T-cell (primary cell): ENCODE measurements around the gene SLITRK4. TPM values are rescaled to one million over a fixed set of nuclear protein-coding genes. Genes with fewer than 3 reads are reported as not detected.

Experiments used
- ATAC-seq, 4 experiments: fragments of 200-7000 bp in 3 of 4; fragments of 150-1000 bp in 1 of 4; cut with Tn5 transposase; replicated peaks in 1 of 4; 1 replicate in 3 of 4; 2 replicates in 1 of 4; pipeline ENCODE4 v1.10.0; 2021; ENCODE audit warnings: moderate library complexity in 3 of 4, mild to moderate bottlenecking in 2 of 4, moderate number of reproducible peaks in 1 of 4
- CTCF ChIA-PET, 2 donors: fragments of 300-600 bp; sonication (Branson Sonifier 250); formaldehyde crosslinking; loops; one replicate each; lab custom pipeline; 2022; ENCODE audit warnings: antibody characterized with exemption in 2 of 2; lab: Charles Lee
- POLR2A ChIA-PET, 2 donors: fragments of 300-600 bp; sonication (Branson Sonifier 250); formaldehyde crosslinking; loops; one replicate each; lab custom pipeline; 2022; ENCODE audit warnings: antibody characterized with exemption in 2 of 2; lab: Charles Lee
- DNase-seq, 35 experiments: peaks; one replicate each; pipeline versions ENCODE4 v3.0.0 to v3.0.0-alpha.2; 2013 to 2023
- H3K27ac ChIP-seq: one replicate; pipeline ENCODE4 v1.5.1; 2013; ENCODE audit warnings: low read length
- H3K27me3 ChIP-seq, 2 experiments: replicated peaks in 1 of 2; 1 replicate in 1 of 2; 2 replicates in 1 of 2; pipeline versions ENCODE4 v1.6.1 to v1.7.0; 2013; ENCODE audit warnings: low read length in 1 of 2, mixed read lengths in 1 of 2; ENCODE audit not compliant: control insufficient read depth in 2 of 2, insufficient read depth in 2 of 2; ENCODE audit errors: extremely low read depth in 1 of 2
- H3K36me3 ChIP-seq, 2 donors: 1 replicate in 1 of 2; 2 replicates in 1 of 2; pipeline versions ENCODE4 v1.6.1 to v1.7.0; 2013; ENCODE audit warnings: low read length in 1 of 2; ENCODE audit not compliant: control insufficient read depth in 2 of 2, insufficient read depth in 1 of 2; ENCODE audit errors: extremely low read depth in 1 of 2
- H3K4me1 ChIP-seq, 2 experiments: 1 replicate in 1 of 2; 2 replicates in 1 of 2; pipeline versions ENCODE4 v1.6.1 to v1.7.0; 2013; ENCODE audit warnings: low read length in 2 of 2, mixed read lengths in 1 of 2; ENCODE audit not compliant: insufficient read depth in 2 of 2, control insufficient read depth in 1 of 2; ENCODE audit errors: extremely low read depth in 1 of 2
- H3K4me3 ChIP-seq, 2 donors: 1 replicate in 1 of 2; 2 replicates in 1 of 2; pipeline versions ENCODE4 v1.5.1 to v1.7.0; 2013; ENCODE audit warnings: mild to moderate bottlenecking in 2 of 2, low read length in 1 of 2, moderate library complexity in 1 of 2; ENCODE audit not compliant: control insufficient read depth in 1 of 2; ENCODE audit errors: extremely low read depth in 1 of 2
- H3K9me3 ChIP-seq: 2 replicates; pipeline ENCODE4 v1.7.0; 2013
- H3K27ac Mint-ChIP-seq, 2 donors: one replicate each; pipeline ENCODE4 v1.8.0; 2020 to 2021; ENCODE audit warnings: mild to moderate bottlenecking in 2 of 2, mixed read lengths in 2 of 2
- H3K27me3 Mint-ChIP-seq, 2 donors: one replicate each; pipeline ENCODE4 v1.8.0; 2021 to 2022; ENCODE audit warnings: mixed read lengths in 2 of 2
- H3K36me3 Mint-ChIP-seq: one replicate; pipeline ENCODE4 v1.8.0; 2021; ENCODE audit warnings: mixed read lengths
- H3K4me1 Mint-ChIP-seq, 3 donors: one replicate each; pipeline ENCODE4 v1.8.0; 2020 to 2022; ENCODE audit warnings: mixed read lengths in 3 of 3, mild to moderate bottlenecking in 1 of 3
- H3K4me3 Mint-ChIP-seq, 3 donors: one replicate each; pipeline ENCODE4 v1.8.0; 2020 to 2022; ENCODE audit warnings: mild to moderate bottlenecking in 3 of 3, mixed read lengths in 3 of 3, moderate library complexity in 3 of 3
- H3K9me3 Mint-ChIP-seq, 3 donors: one replicate each; pipeline ENCODE4 v1.8.0; 2020 to 2022; ENCODE audit warnings: mixed read lengths in 3 of 3
- WGBS: methylation state at CpG from one replicate; pipeline ENCODE4 v1.1.5; 2013; ENCODE audit warnings: missing lambda C conversion rate; ENCODE audit not compliant: insufficient coverage; 5-methylcytosine and 5-hydroxymethylcytosine counted together
- total RNA-seq, 35 experiments: library from RNA in 6 of 35; stranded (reverse) in 6 of 35; fragments of 120-200 nt in 1 of 35; gene quantifications; one replicate each; pipeline versions ENCODE4 v1.2.1 to v1.2.4 and lab custom pipeline; 2013 to 2026

Gene SLITRK4, protein sequence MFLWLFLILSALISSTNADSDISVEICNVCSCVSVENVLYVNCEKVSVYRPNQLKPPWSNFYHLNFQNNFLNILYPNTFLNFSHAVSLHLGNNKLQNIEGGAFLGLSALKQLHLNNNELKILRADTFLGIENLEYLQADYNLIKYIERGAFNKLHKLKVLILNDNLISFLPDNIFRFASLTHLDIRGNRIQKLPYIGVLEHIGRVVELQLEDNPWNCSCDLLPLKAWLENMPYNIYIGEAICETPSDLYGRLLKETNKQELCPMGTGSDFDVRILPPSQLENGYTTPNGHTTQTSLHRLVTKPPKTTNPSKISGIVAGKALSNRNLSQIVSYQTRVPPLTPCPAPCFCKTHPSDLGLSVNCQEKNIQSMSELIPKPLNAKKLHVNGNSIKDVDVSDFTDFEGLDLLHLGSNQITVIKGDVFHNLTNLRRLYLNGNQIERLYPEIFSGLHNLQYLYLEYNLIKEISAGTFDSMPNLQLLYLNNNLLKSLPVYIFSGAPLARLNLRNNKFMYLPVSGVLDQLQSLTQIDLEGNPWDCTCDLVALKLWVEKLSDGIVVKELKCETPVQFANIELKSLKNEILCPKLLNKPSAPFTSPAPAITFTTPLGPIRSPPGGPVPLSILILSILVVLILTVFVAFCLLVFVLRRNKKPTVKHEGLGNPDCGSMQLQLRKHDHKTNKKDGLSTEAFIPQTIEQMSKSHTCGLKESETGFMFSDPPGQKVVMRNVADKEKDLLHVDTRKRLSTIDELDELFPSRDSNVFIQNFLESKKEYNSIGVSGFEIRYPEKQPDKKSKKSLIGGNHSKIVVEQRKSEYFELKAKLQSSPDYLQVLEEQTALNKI
- not detected for total RNA-seq
- 0.07 TPM for total RNA-seq (2013)
- total RNA-seq (lab: John Stamatoyannopoulos, UW): 0 to 0.75 (median 0) reads per million in 29 experiments

DNA sequence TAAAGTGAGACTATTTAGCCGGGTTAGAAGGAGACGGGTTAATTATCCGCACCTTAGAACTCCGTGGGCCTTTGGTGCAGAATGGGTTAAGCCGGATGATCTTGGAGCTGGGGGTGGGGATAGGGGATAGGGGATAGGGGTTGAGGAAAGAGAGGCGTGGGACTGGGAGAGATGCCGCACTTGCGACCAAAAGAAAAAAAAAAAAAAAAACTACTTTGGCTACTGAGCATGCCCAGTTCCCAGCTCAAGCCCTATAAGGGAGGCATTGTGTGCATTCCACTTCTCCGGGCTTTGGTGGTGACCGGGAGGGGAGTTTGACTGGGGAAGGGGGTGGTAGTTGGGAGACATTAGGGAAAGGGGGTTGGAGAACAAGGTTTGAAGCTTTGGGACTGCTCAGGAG, at the start of gene SLITRK4:
Gene SLITRK4, minus strand, starts transcription at position 187 of the 400 bp plus-strand sequence. CDS start 4,993 bp downstream, outside the sequence.
- peaks cover 18 to 37% of the 10 kb centered on the region in 2 donors for H3K27me3 Mint-ChIP-seq
- H3K36me3 ChIP-seq: no peaks in the 10 kb centered on the region
- no peaks in the 10 kb centered on the region for H3K36me3 Mint-ChIP-seq
- no peak within 1 kb of the TSS for H3K27ac Mint-ChIP-seq
- peaks cover 0 to 4% (median 0%) of the 10 kb centered on the region in 3 donors for H3K4me1 Mint-ChIP-seq
- no peaks in the 10 kb centered on the region for H3K9me3 ChIP-seq
- no peak for DNase-seq
- H3K4me3 Mint-ChIP-seq: no peak within 1 kb of the TSS
- no peak within 1 kb of the TSS for H3K4me3 ChIP-seq
- CTCF ChIA-PET: no interaction called here
- H3K9me3 Mint-ChIP-seq: no peaks in the 10 kb centered on the region
- POLR2A ChIA-PET: no interaction called here
- H3K27ac ChIP-seq: no peak within 1 kb of the TSS
- no peak for ATAC-seq
- peaks cover 0 to 20% of the 10 kb centered on the region in 2 experiments for H3K27me3 ChIP-seq
- 20% methylated on average over 1 of the region's 10 CpGs for WGBS
- H3K4me1 ChIP-seq: no peaks in the 10 kb centered on the region

- Mint-ChIP-seq H3K36me3 (no peaks in the 10 kb centered on the region), H3K4me3 (no peak overlapping the region), H3K27ac (no peak overlapping the region), H3K9me3 (peaks cover 0 to 9% (median 0%) of the 10 kb centered on the region in 3 donors), H3K27me3 (peaks cover 0 to 3% of the 10 kb centered on the region in 2 donors), H3K4me1 (no peaks in the 10 kb centered on the region)
- DNase-seq (no peak), ATAC-seq (no peak)
- Histone ChIP-seq H3K4me1 (no peaks in the 10 kb centered on the region), H3K36me3 (no peaks in the 10 kb centered on the region), H3K4me3 (no peak overlapping the region), H3K27me3 (no peaks in the 10 kb centered on the region), H3K9me3 (no peaks in the 10 kb centered on the region), H3K27ac (no peak overlapping the region)
- CTCF ChIA-PET: interaction anchor here in 1 of 2 donors (0.6 kb wide), 1 partner anchor 16 kb away, joined by 4 read pairs; no protein-coding TSS in a partner anchor
- POLR2A ChIA-PET: no interaction called here
- 100% methylated on average over 1 of the region's 3 CpGs for WGBS
Observed at GRCh38 chrX:143683486-143683885, 47.6 kb upstream of the SLITRK4 start.

DNA sequence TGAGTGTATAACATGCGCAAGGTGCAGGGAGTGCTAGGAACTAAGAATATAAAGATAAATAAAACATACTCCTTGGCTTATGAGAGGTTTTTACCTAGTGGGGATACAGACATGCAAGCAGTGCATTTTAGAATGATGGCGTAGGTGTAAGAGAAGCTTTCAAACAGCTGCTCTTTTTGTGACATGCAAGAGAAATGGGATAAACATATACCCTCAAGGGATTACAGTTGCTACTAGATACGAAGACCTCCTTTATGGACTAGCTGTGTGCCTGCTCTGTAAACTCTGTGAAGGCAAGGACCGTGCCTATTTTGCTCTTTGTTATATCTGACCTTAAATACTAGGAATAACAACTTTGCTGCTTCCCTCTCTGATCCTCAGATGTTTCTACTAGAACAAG, 39.0 kb upstream of the SLITRK4 start:
- Mint-ChIP-seq H3K27ac (no peak overlapping the region), H3K9me3 (peaks cover 0 to 4% (median 0%) of the 10 kb centered on the region in 3 donors), H3K27me3 (peaks cover 0 to 5% of the 10 kb centered on the region in 2 donors), H3K36me3 (no peaks in the 10 kb centered on the region), H3K4me3 (no peak overlapping the region), H3K4me1 (no peaks in the 10 kb centered on the region)
- ATAC-seq: no peak
- CTCF ChIA-PET: no interaction called here
- H3K27me3 ChIP-seq: no peaks in the 10 kb centered on the region
- H3K4me3 ChIP-seq: no peak overlapping the region
- POLR2A ChIA-PET: no interaction called here
- no CpG with 5 or more reads among the region's 4 CpGs for WGBS
- no peaks in the 10 kb centered on the region for H3K4me1 ChIP-seq
- no peak overlapping the region for H3K27ac ChIP-seq
- no peaks in the 10 kb centered on the region for H3K36me3 ChIP-seq
- DNase-seq: no peak
- H3K9me3 ChIP-seq: no peaks in the 10 kb centered on the region

GRCh38 chrX:143669395-143669794, 33.5 kb upstream of the SLITRK4 start:
- no peak overlapping the region for H3K27ac ChIP-seq
- no peaks in the 10 kb centered on the region for H3K9me3 ChIP-seq
- no peaks in the 10 kb centered on the region for H3K36me3 ChIP-seq
- no peaks in the 10 kb centered on the region for H3K4me1 Mint-ChIP-seq
- peaks cover 0 to 22% of the 10 kb centered on the region in 2 donors for H3K27me3 Mint-ChIP-seq
- H3K27ac Mint-ChIP-seq: no peak overlapping the region
- no peaks in the 10 kb centered on the region for H3K36me3 Mint-ChIP-seq
- no peaks in the 10 kb centered on the region for H3K4me1 ChIP-seq
- ATAC-seq: no peak
- peaks cover 0 to 4% (median 0%) of the 10 kb centered on the region in 3 donors for H3K9me3 Mint-ChIP-seq
- no peaks in the 10 kb centered on the region for H3K27me3 ChIP-seq
- no CpG with 5 or more reads among the region's 5 CpGs for WGBS
- H3K4me3 Mint-ChIP-seq: no peak overlapping the region
- no peak overlapping the region for H3K4me3 ChIP-seq
- ChIA-PET POLR2A (no interaction called here), CTCF (no interaction called here)
- no peak for DNase-seq

DNA sequence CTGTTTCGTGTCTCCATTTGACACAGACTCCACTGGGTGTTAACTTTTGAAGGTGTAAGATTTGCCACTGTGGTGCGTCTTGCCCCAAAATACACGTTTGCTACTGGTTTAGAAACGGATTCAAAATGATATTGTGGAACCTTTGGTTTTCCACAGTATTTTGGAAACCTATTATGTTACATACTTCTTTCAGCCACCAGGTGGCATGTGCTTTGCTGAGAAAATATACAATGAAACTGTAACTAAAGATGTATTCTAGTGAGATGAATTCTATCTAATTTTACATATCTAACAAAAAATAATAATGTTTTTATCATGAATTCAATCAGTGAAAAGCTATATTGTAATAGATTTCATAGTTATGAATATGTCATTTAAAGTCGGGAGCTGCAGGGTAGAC, 28.4 kb upstream of the SLITRK4 start:
- H3K9me3 ChIP-seq: no peaks in the 10 kb centered on the region
- H3K36me3 ChIP-seq: no peaks in the 10 kb centered on the region
- no peaks in the 10 kb centered on the region for H3K27me3 ChIP-seq
- POLR2A ChIA-PET: no interaction called here
- H3K4me3 Mint-ChIP-seq: no peak overlapping the region
- DNase-seq (no peak), ATAC-seq (no peak)
- no peaks in the 10 kb centered on the region for H3K36me3 Mint-ChIP-seq
- H3K27me3 Mint-ChIP-seq: peaks cover 0 to 22% of the 10 kb centered on the region in 2 donors
- H3K4me3 ChIP-seq: no peak overlapping the region
- CTCF ChIA-PET: no interaction called here
- no peaks in the 10 kb centered on the region for H3K4me1 Mint-ChIP-seq
- no peak overlapping the region for H3K27ac Mint-ChIP-seq
- H3K27ac ChIP-seq: no peak overlapping the region
- WGBS: no CpG with 5 or more reads among the region's 5 CpGs
- H3K9me3 Mint-ChIP-seq: no peaks in the 10 kb centered on the region
- no peaks in the 10 kb centered on the region for H3K4me1 ChIP-seq

DNA sequence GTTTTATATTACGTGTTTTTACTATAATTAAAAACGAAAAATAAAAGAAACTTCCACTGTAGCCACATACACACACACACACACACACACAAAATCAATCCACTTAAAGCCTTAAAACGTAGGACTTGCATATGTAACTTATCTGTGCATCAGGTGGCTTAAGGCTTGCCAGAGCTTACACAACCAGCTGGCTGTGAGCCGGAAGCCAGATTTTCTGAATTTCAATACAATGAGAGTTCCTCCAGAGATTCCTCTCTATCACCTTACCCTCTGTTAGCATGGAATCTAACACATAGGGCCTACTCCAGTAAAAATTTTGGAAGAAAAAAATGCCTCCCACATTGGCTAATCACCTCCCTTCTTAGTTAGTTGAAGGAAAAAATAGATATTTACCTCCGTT, 27.9 kb upstream of the SLITRK4 start:
- H3K36me3 ChIP-seq: no peaks in the 10 kb centered on the region
- Mint-ChIP-seq H3K4me3 (no peak overlapping the region), H3K36me3 (no peaks in the 10 kb centered on the region), H3K27me3 (peaks cover 0 to 22% of the 10 kb centered on the region in 2 donors), H3K9me3 (no peaks in the 10 kb centered on the region), H3K4me1 (no peaks in the 10 kb centered on the region), H3K27ac (no peak overlapping the region)
- no peaks in the 10 kb centered on the region for H3K4me1 ChIP-seq
- WGBS: 25% methylated on average over 1 of the region's 5 CpGs
- no peak for DNase-seq
- H3K27me3 ChIP-seq: no peaks in the 10 kb centered on the region
- H3K4me3 ChIP-seq: no peak overlapping the region
- no peak overlapping the region for H3K27ac ChIP-seq
- ATAC-seq: no peak
- ChIA-PET CTCF (no interaction called here), POLR2A (no interaction called here)
- H3K9me3 ChIP-seq: no peaks in the 10 kb centered on the region
